BJ (cell line): Measurements from ENCODE around the gene RNF213. TPM values are rescaled to one million over a fixed set of nuclear protein-coding genes. Genes with fewer than 3 reads are reported as not detected.

Source experiments
- CTCF ChIA-PET: fragments of 350-600 bp; formaldehyde crosslinking; extraction: SDS; loops from one replicate; lab custom pipeline; 2021; ENCODE audit warnings: antibody characterized with exemption, inconsistent platforms; lab: Yijun Ruan, JAX
- POLR2A ChIA-PET: fragments of 300-600 bp; sonication (Branson Sonifier 250); formaldehyde crosslinking; extraction: SDS; loops from one replicate; lab custom pipeline; 2021; ENCODE audit warnings: antibody characterized with exemption; lab: Charles Lee
- DNase-seq: peaks from one replicate; pipeline ENCODE4 v3.0.0-alpha.2; 2011; ENCODE audit warnings: low read depth
- H3K27me3 ChIP-seq: 2 replicates; pipeline ENCODE4 v1.6.0; 2011; ENCODE audit warnings: low read length; ENCODE audit not compliant: control insufficient read depth, insufficient read depth
- H3K36me3 ChIP-seq: 2 replicates; pipeline ENCODE4 v1.5.1; 2011; ENCODE audit warnings: low read length; ENCODE audit not compliant: control insufficient read depth, insufficient read depth
- H3K4me3 ChIP-seq: 2 replicates; pipeline ENCODE4 v1.5.1; 2011; ENCODE audit warnings: low read depth, mild to moderate bottlenecking, control low read depth, low read length
- CTCF ChIP-seq: IDR thresholded peaks from 2 replicates; pipeline ENCODE4 v1.5.1; 2011; ENCODE audit warnings: low read depth, mild to moderate bottlenecking, control low read depth, inconsistent platforms, low read length, moderate library complexity; ENCODE audit not compliant: insufficient read depth
- polyA plus RNA-seq: library from polyadenylated mRNA; depleted of rRNA; stranded (reverse); fragments of >200 nt; gene quantifications from 2 replicates; pipeline ENCODE4 v1.2.3, GENCODE V29; 2011

RNF213 gene
- polyA plus RNA-seq, 1 experiment, result 53.1 TPM

- no peak for DNase-seq
- no peak for TF ChIP-seq CTCF
- CTCF ChIA-PET, result interaction anchor here (1.8 kb wide), 1 partner anchor 16 kb away, joined by 4 read pairs; no protein-coding TSS in a partner anchor
Observed at GRCh38 chr17:80377798-80378197, 117.1 kb downstream of the RNF213 start.

GRCh38 chr17:80379348-80379747 is 118.7 kb downstream of the RNF213 start:
- TF ChIP-seq CTCF, result no peak
- POLR2A ChIA-PET, result no interaction called here
- Histone ChIP-seq H3K36me3 (peaks cover 59% of the 10 kb centered on the region), H3K27me3 (no peaks in the 10 kb centered on the region), H3K4me3 (no peak overlapping the region)
- DNase-seq, result no peak
- CTCF ChIA-PET, result interaction anchor here (0.6 kb wide), 1 partner anchor 44 kb away, joined by 3 read pairs; no protein-coding TSS in a partner anchor

More at GRCh38 chr17:80377798-80378197, 117.1 kb downstream of the RNF213 start:
- Histone ChIP-seq H3K27me3 (no peaks in the 10 kb centered on the region), H3K36me3 (peaks cover 59% of the 10 kb centered on the region), H3K4me3 (no peak overlapping the region)
- POLR2A ChIA-PET, result no interaction called here

- H3K27me3 ChIP-seq, result no peaks in the 10 kb centered on the region
- no peak overlapping the region for H3K4me3 ChIP-seq
- POLR2A ChIA-PET, result no interaction called here
Observed at GRCh38 chr17:80380068-80380467, 119.4 kb downstream of the RNF213 start.

DNA sequence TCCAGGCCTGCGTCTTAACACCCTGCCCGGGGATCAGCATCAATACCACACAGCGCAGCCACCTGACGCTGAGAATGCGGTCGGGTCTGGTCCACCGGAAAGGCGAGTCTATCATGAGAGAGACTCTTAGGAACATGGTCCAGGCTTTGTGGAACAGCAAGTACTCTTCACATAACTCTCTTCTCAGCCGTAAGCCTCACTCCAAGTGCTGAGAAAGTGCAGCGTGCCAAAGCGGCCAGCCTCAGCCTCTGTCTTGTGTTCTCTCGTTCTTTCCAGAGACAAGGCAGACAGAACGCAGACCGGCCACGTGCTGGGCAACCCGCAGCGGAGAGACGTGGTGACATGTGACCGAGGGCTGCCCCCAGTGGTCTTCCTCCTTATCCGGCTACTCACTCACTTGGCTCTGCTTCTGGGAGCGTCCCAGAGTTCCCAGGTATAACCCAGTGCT is 119.9 kb downstream of the RNF213 start:
- no peak for TF ChIP-seq CTCF
- peaks cover 62% of the 10 kb centered on the region for H3K36me3 ChIP-seq
- no peak for DNase-seq
- CTCF ChIA-PET, result no interaction called here
- no peaks in the 10 kb centered on the region for H3K27me3 ChIP-seq
- POLR2A ChIA-PET, result no interaction called here
- H3K4me3 ChIP-seq, result no peak overlapping the region

More at GRCh38 chr17:80380068-80380467, 119.4 kb downstream of the RNF213 start:
- H3K36me3 ChIP-seq, result peaks cover 59% of the 10 kb centered on the region
- DNase-seq, result no peak
- no peak for TF ChIP-seq CTCF
- CTCF ChIA-PET, result no interaction called here

GRCh38 chr17:80381416-80381923 is 120.8 kb downstream of the RNF213 start:
- DNase-seq, result no peak
- Histone ChIP-seq H3K27me3 (no peaks in the 10 kb centered on the region), H3K36me3 (peaks cover 63% of the 10 kb centered on the region), H3K4me3 (no peak overlapping the region)
- ChIA-PET CTCF (no interaction called here), POLR2A (no interaction called here)
- no peak for TF ChIP-seq CTCF
